Cardiac muscle cell (in vitro differentiated cells and primary cell): ENCODE data around the gene KIF25. TPM values are rescaled to one million over a fixed set of nuclear protein-coding genes. Genes with fewer than 3 reads are reported as not detected.

Source experiments
- DNase-seq, 2 donors: peaks; one replicate each; pipeline versions ENCODE4 v3.0.0 to v3.0.0-alpha.2; 2010 to 2017; ENCODE audit warnings: low read depth in 1 of 2, low spot score in 1 of 2
- H3K27ac ChIP-seq: fragments of 200-600 bp; sonication (generic); 2 replicates; pipeline ENCODE4 v1.5.1; 2016
- H3K27me3 ChIP-seq: fragments of 200-600 bp; sonication (generic); 2 replicates; pipeline ENCODE4 v1.6.0; 2016; ENCODE audit warnings: control low read depth
- H3K36me3 ChIP-seq: fragments of 200-600 bp; sonication (generic); 2 replicates; pipeline ENCODE4 v1.5.1; 2016; ENCODE audit warnings: control low read depth
- H3K4me1 ChIP-seq: fragments of 200-600 bp; sonication (generic); 2 replicates; pipeline ENCODE4 v1.8.1; 2017; ENCODE audit warnings: low read depth, mild to moderate bottlenecking, mixed run types
- H3K4me3 ChIP-seq: fragments of 200-600 bp; sonication (generic); 2 replicates; pipeline ENCODE4 v1.5.1; 2016; ENCODE audit warnings: mild to moderate bottlenecking
- H3K9me3 ChIP-seq: fragments of 200-600 bp; sonication (generic); 2 replicates; pipeline ENCODE4 v1.5.1; 2017; ENCODE audit warnings: low read depth, mild to moderate bottlenecking, control low read depth
- CTCF ChIP-seq: IDR thresholded peaks from 2 replicates; pipeline ENCODE4 v1.5.1; 2012; ENCODE audit warnings: low read depth, mild to moderate bottlenecking, low read length
- polyA plus RNA-seq: library from polyadenylated mRNA; unstranded; fragments of >200 nt; fragmentation: Nextera tagmentation; extraction: Ambion mirVana; gene quantifications from 2 replicates; pipeline ENCODE4 v1.2.1, GENCODE V29; 2016
- total RNA-seq: library from RNA; depleted of rRNA; stranded (reverse); fragments of >200 nt; gene quantifications from 2 replicates; pipeline ENCODE4 v1.2.3, GENCODE V29; 2016

The KIF25 gene
- total and polyA plus RNA-seq, 2 experiments from 2014 or later: 0.40 to 1.6 TPM

GRCh38 chr6:168032005-168032760 lies 34.7 kb downstream of the KIF25 start:
- Histone ChIP-seq H3K4me1 (peaks cover 3% of the 10 kb centered on the region), H3K9me3 (no peaks in the 10 kb centered on the region), H3K36me3 (no peaks in the 10 kb centered on the region), H3K27me3 (peaks cover 5% of the 10 kb centered on the region), H3K4me3 (no peak overlapping the region), H3K27ac (no peak overlapping the region)
- peak; percentile 59 for TF ChIP-seq CTCF
- DNase-seq: peak in 1 of 2 donors; percentile 85

GRCh38 chr6:168033791-168034190 lies 36.3 kb downstream of the KIF25 start:
- Histone ChIP-seq H3K36me3 (no peaks in the 10 kb centered on the region), H3K27ac (no peak overlapping the region), H3K4me1 (peaks cover 3% of the 10 kb centered on the region), H3K27me3 (peaks cover 5% of the 10 kb centered on the region), H3K4me3 (no peak overlapping the region), H3K9me3 (no peaks in the 10 kb centered on the region)
- no peak for DNase-seq
- TF ChIP-seq CTCF: no peak

GRCh38 chr6:168034537-168034936 lies 37.1 kb downstream of the KIF25 start:
- no peak for DNase-seq
- Histone ChIP-seq H3K36me3 (no peaks in the 10 kb centered on the region), H3K9me3 (no peaks in the 10 kb centered on the region), H3K27me3 (peaks cover 5% of the 10 kb centered on the region), H3K27ac (no peak overlapping the region), H3K4me1 (peaks cover 3% of the 10 kb centered on the region), H3K4me3 (no peak overlapping the region)
- TF ChIP-seq CTCF: no peak

GRCh38 chr6:168035098-168035660 lies 37.7 kb downstream of the KIF25 start:
- Histone ChIP-seq H3K36me3 (no peaks in the 10 kb centered on the region), H3K4me1 (peaks cover 3% of the 10 kb centered on the region), H3K9me3 (no peaks in the 10 kb centered on the region), H3K27me3 (peaks cover 5% of the 10 kb centered on the region), H3K27ac (no peak overlapping the region), H3K4me3 (peak overlapping the region; percentile 10)
- no peak for TF ChIP-seq CTCF
- DNase-seq: peak; percentile 77 to 94

- no peak for TF ChIP-seq CTCF
- H3K27ac ChIP-seq: no peak overlapping the region
- DNase-seq: peak in 1 of 2 donors; percentile 70
These were observed 38.4 kb downstream of the KIF25 start for GRCh38 chr6:168035661-168036545.

More at GRCh38 chr6:168035661-168036545, 38.4 kb downstream of the KIF25 start:
- H3K9me3 ChIP-seq: no peaks in the 10 kb centered on the region
- H3K27me3 ChIP-seq: peaks cover 5% of the 10 kb centered on the region
- peaks cover 3% of the 10 kb centered on the region for H3K4me1 ChIP-seq
- H3K36me3 ChIP-seq: no peaks in the 10 kb centered on the region
- peak overlapping the region; percentile 10 for H3K4me3 ChIP-seq
